Measurements from ENCODE around the gene NHSL2. TPM values are rescaled to one million over a fixed set of nuclear protein-coding genes. Genes with fewer than 3 reads are reported as not detected.

NHSL2 gene
- total RNA-seq, 1 donor from 2014 or later = 4.0 TPM

DNA sequence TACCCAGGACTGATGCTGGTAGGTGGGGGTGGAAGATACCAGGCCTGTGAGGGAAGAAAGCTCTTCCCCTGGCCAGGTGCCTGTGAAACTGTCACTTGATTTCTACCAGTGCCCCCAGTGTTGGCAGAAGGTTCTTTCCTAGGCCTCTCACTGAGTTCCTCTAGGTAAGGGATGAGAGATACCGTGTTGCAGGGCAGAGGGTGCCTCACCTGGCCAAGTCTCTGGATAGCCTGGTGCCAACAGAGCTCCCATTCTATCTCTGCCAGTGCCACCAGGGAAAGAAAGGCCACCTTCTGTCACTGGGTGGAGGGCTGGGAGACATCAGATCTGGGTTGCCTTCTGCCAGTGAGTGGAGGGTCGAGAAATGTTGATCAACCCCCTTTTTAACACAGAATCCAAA, 127.0 kb downstream of the NHSL2 start:
- H4K20me1 ChIP-seq (ENCODE audit: low read depth) = no peaks in the 10 kb centered on the region
- no peaks in the 10 kb centered on the region for H3K27me3 ChIP-seq
- TF ChIP-seq EZH2phosphoT487 (IDR thresholded peaks at IDR 0.05) (no peak), EZH2 (IDR thresholded peaks at IDR 0.05) (no peak)
- TF ChIP-seq, protein P1, sequence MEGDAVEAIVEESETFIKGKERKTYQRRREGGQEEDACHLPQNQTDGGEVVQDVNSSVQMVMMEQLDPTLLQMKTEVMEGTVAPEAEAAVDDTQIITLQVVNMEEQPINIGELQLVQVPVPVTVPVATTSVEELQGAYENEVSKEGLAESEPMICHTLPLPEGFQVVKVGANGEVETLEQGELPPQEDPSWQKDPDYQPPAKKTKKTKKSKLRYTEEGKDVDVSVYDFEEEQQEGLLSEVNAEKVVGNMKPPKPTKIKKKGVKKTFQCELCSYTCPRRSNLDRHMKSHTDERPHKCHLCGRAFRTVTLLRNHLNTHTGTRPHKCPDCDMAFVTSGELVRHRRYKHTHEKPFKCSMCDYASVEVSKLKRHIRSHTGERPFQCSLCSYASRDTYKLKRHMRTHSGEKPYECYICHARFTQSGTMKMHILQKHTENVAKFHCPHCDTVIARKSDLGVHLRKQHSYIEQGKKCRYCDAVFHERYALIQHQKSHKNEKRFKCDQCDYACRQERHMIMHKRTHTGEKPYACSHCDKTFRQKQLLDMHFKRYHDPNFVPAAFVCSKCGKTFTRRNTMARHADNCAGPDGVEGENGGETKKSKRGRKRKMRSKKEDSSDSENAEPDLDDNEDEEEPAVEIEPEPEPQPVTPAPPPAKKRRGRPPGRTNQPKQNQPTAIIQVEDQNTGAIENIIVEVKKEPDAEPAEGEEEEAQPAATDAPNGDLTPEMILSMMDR (IDR thresholded peaks at IDR 0.05) = no peak
- no peak for DNase-seq (ENCODE audit: low spot score)
- Mint-ChIP-seq H3K4me3 (no peak overlapping the region), H3K36me3 (peaks cover 5% of the 10 kb centered on the region), H3K27me3 (ENCODE audit: insufficient read depth, low read depth) (no peaks in the 10 kb centered on the region), H3K4me1 (peaks cover 6% of the 10 kb centered on the region), H3K27ac (no peak overlapping the region), H3K9me3 (peaks cover 18% of the 10 kb centered on the region)
- no peaks in the 10 kb centered on the region for H3K9me3 ChIP-seq (ENCODE audit: low read depth)
- no peaks in the 10 kb centered on the region for H3F3A ChIP-seq (ENCODE audit: low read depth)
- H3K79me2 ChIP-seq (ENCODE audit: low read depth) = no peaks in the 10 kb centered on the region
- no peaks in the 10 kb centered on the region for H3K4me1 ChIP-seq
- H3K27ac ChIP-seq = no peak overlapping the region
- H2AFZ ChIP-seq (replicated peaks) = no peak overlapping the region
- no peaks in the 10 kb centered on the region for H3K36me3 ChIP-seq
- no peak overlapping the region for H3K9ac ChIP-seq
- no peak overlapping the region for H3K4me2 ChIP-seq
- H3K4me3 ChIP-seq = no peak overlapping the region

DNA sequence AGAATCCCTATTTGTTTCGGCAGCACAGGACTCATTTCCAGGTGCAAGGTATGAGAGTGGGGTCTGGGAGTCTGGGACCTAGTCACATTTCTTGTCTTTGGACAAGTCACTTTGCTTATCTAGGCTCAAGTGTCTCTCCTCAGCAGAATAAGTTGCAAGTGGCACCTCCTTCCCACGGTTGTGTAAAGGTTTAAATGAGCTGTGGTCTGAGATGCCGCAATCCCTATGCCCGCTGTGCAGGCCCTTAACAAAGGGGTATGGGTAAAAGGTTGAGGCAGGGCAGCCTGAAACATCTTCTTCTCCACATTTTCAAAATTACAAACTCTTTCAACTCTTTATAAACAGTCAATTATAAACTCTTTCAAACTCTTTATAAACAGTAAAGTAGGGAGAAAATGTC, 127.4 kb downstream of the NHSL2 start:
- Histone ChIP-seq H3K36me3 (no peaks in the 10 kb centered on the region), H3K4me2 (no peak overlapping the region), H3K9ac (no peak overlapping the region), H4K20me1 (ENCODE audit: low read depth) (no peaks in the 10 kb centered on the region), H3K79me2 (ENCODE audit: low read depth) (no peaks in the 10 kb centered on the region), H3K9me3 (ENCODE audit: low read depth) (no peaks in the 10 kb centered on the region), H3K27ac (no peak overlapping the region), H3F3A (ENCODE audit: low read depth) (no peaks in the 10 kb centered on the region), H3K4me1 (no peaks in the 10 kb centered on the region), H2AFZ (replicated peaks) (no peak overlapping the region), H3K4me3 (no peak overlapping the region), H3K27me3 (no peaks in the 10 kb centered on the region)
- peaks cover 18% of the 10 kb centered on the region for H3K9me3 Mint-ChIP-seq
- no peak overlapping the region for H3K4me3 Mint-ChIP-seq
- no peaks in the 10 kb centered on the region for H3K27me3 Mint-ChIP-seq (ENCODE audit: insufficient read depth, low read depth)
- TF ChIP-seq, protein P1 (IDR thresholded peaks at IDR 0.05) = no peak
- TF ChIP-seq EZH2 (IDR thresholded peaks at IDR 0.05) (no peak), EZH2phosphoT487 (IDR thresholded peaks at IDR 0.05) (no peak)
- peaks cover 5% of the 10 kb centered on the region for H3K36me3 Mint-ChIP-seq
- peaks cover 6% of the 10 kb centered on the region for H3K4me1 Mint-ChIP-seq
- DNase-seq (ENCODE audit: low spot score) = no peak
- no peak overlapping the region for H3K27ac Mint-ChIP-seq

DNA sequence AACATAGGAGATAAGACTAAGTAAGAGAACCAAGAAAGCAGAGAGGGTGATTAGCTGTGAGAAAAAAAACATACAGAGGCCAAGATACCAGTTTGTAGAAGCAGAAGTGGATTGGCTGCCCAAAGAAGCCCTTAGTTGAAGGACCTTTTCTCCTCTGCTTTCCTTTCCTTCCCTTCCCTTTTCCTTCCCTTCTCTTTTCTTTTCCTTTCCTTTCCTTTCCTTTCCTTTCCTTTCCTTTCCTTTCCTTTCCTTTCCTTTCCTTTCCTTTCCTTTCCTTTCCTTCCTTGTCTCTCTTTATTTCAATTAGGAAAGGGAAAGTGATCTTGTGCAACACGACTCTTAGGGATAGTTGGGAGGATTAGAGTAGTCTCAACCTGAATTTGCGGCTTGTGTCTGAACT, 128.2 kb downstream of the NHSL2 start:
- Mint-ChIP-seq H3K36me3 (peaks cover 5% of the 10 kb centered on the region), H3K4me1 (peaks cover 6% of the 10 kb centered on the region)
- H2AFZ ChIP-seq (replicated peaks) = no peak overlapping the region

More for the DNA sequence above, 128.2 kb downstream of the NHSL2 start:
- Mint-ChIP-seq H3K4me3 (no peak overlapping the region), H3K9me3 (peaks cover 15% of the 10 kb centered on the region), H3K27me3 (ENCODE audit: insufficient read depth, low read depth) (no peaks in the 10 kb centered on the region), H3K27ac (no peak overlapping the region)
- H3F3A ChIP-seq (ENCODE audit: low read depth) = no peaks in the 10 kb centered on the region
- TF ChIP-seq EZH2 (IDR thresholded peaks at IDR 0.05) (no peak), EZH2phosphoT487 (IDR thresholded peaks at IDR 0.05) (no peak)
- TF ChIP-seq, protein P1 (IDR thresholded peaks at IDR 0.05) = no peak
- no peaks in the 10 kb centered on the region for H3K79me2 ChIP-seq (ENCODE audit: low read depth)
- no peaks in the 10 kb centered on the region for H3K9me3 ChIP-seq (ENCODE audit: low read depth)
- no peak overlapping the region for H3K4me2 ChIP-seq
- H3K36me3 ChIP-seq = no peaks in the 10 kb centered on the region
- no peaks in the 10 kb centered on the region for H3K4me1 ChIP-seq
- no peaks in the 10 kb centered on the region for H3K27me3 ChIP-seq
- no peak overlapping the region for H3K4me3 ChIP-seq
- H3K27ac ChIP-seq = no peak overlapping the region
- no peak for DNase-seq (ENCODE audit: low spot score)
- no peaks in the 10 kb centered on the region for H4K20me1 ChIP-seq (ENCODE audit: low read depth)
- no peak overlapping the region for H3K9ac ChIP-seq
